ENCODE results near the gene PTBP3.

DNA sequence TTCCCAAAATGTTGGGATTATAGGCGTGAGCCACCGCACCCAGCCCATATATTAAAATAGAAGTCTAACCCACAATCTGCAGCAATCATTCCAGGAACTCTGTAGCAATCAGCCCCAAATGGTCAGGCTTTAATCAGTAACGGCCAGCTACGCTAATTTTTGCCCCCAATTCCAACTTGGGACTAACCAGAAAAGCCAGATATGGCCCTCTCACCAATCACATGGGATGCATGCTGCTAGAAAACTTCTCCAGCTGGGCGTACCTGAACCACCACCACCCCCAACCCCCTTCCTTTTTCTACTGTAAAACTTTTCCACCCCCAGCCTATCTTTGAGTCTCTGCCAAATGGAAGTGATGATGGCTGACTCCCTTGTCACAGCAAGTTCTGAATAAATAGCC, 162.5 kb downstream of the PTBP3 start:
- TF ChIP-seq EP300 (IDR thresholded peaks at IDR 0.05): no peak
- TF ChIP-seq, protein P1, sequence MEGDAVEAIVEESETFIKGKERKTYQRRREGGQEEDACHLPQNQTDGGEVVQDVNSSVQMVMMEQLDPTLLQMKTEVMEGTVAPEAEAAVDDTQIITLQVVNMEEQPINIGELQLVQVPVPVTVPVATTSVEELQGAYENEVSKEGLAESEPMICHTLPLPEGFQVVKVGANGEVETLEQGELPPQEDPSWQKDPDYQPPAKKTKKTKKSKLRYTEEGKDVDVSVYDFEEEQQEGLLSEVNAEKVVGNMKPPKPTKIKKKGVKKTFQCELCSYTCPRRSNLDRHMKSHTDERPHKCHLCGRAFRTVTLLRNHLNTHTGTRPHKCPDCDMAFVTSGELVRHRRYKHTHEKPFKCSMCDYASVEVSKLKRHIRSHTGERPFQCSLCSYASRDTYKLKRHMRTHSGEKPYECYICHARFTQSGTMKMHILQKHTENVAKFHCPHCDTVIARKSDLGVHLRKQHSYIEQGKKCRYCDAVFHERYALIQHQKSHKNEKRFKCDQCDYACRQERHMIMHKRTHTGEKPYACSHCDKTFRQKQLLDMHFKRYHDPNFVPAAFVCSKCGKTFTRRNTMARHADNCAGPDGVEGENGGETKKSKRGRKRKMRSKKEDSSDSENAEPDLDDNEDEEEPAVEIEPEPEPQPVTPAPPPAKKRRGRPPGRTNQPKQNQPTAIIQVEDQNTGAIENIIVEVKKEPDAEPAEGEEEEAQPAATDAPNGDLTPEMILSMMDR (IDR thresholded peaks at IDR 0.05): no peak

Measured in ovary (tissue), 3 donors.